Ovary (tissue), 3 donors: Measurements from ENCODE around the gene APBA2.

Experiments used
- CTCF ChIP-seq, 3 donors: fragments of 450-650 bp in 2 of 3; fragments of 200-600 bp in 1 of 3; IDR thresholded peaks; one replicate each; pipeline versions ENCODE4 v1.5.1 to v1.8.0; 2016 to 2022; ENCODE audit warnings: antibody characterized with exemption in 3 of 3, mild to moderate bottlenecking in 1 of 3
- EP300 ChIP-seq: sonication (generic); formaldehyde crosslinking; IDR thresholded peaks from one replicate; pipeline ENCODE4 v1.6.1; 2017; ENCODE audit warnings: antibody characterized with exemption
- POLR2A ChIP-seq: fragments of 450-650 bp; IDR thresholded peaks from one replicate; pipeline ENCODE4 v1.6.1; 2017; ENCODE audit warnings: antibody characterized with exemption, mild to moderate bottlenecking, moderate library complexity
- donor health status: DM: no; HTN: no; CAD: no.

- TF ChIP-seq CTCF (IDR thresholded peaks at IDR 0.05) (no peak), EP300 (no peak), POLR2A (no peak)
These were observed 90.0 kb downstream of the APBA2 start for GRCh38 chr15:28975766-28976179.
